Endodermal cell (in vitro differentiated cells): Measurements from ENCODE around the gene CASR. TPM values are rescaled to one million over a fixed set of nuclear protein-coding genes. Genes with fewer than 3 reads are reported as not detected.

Experiments
- DNase-seq: peaks from one replicate; pipeline ENCODE4 v3.0.0-alpha.2; 2017
- H3K27ac ChIP-seq: 2 replicates; pipeline ENCODE4 v1.5.1; 2013; ENCODE audit warnings: mild to moderate bottlenecking, low read depth, low read length, moderate library complexity
- H3K27me3 ChIP-seq: 2 replicates; pipeline ENCODE4 v1.6.1; 2013; ENCODE audit warnings: mild to moderate bottlenecking, low read length, moderate library complexity; ENCODE audit not compliant: insufficient read depth, control insufficient read depth, poor library complexity, severe bottlenecking
- H3K36me3 ChIP-seq: 2 replicates; pipeline ENCODE4 v1.7.0; 2013; ENCODE audit warnings: mild to moderate bottlenecking, low read length, moderate library complexity; ENCODE audit not compliant: control insufficient read depth, insufficient read depth
- H3K4me1 ChIP-seq: one replicate; pipeline ENCODE4 v1.7.0; 2013; ENCODE audit warnings: low read length; ENCODE audit not compliant: control insufficient read depth, insufficient read depth
- H3K4me3 ChIP-seq: 2 replicates; pipeline ENCODE4 v1.5.1; 2013; ENCODE audit warnings: mild to moderate bottlenecking, low read length, moderate library complexity
- H3K9ac ChIP-seq: 2 replicates; pipeline ENCODE4 v1.6.1; 2013; ENCODE audit warnings: mild to moderate bottlenecking, low read length, moderate library complexity; ENCODE audit not compliant: poor library complexity, severe bottlenecking; ENCODE audit errors: extremely low read depth
- H3K9me3 ChIP-seq: 2 replicates; pipeline ENCODE4 v1.6.1; 2013; ENCODE audit warnings: mild to moderate bottlenecking, low read length, moderate library complexity; ENCODE audit not compliant: control insufficient read depth
- H3K27ac Mint-ChIP-seq: 2 replicates; pipeline ENCODE4 v1.8.0; 2020; ENCODE audit warnings: mixed read lengths
- H3K27me3 Mint-ChIP-seq: 2 replicates; pipeline ENCODE4 v1.8.0; 2021; ENCODE audit warnings: mild to moderate bottlenecking, mixed read lengths; ENCODE audit not compliant: insufficient read depth
- H3K36me3 Mint-ChIP-seq: 2 replicates; pipeline ENCODE4 v1.8.0; 2020; ENCODE audit warnings: low read depth, mixed read lengths
- H3K4me1 Mint-ChIP-seq: 2 replicates; pipeline ENCODE4 v1.8.0; 2020; ENCODE audit warnings: mixed read lengths
- H3K4me3 Mint-ChIP-seq: 2 replicates; pipeline ENCODE4 v1.8.0; 2020; ENCODE audit warnings: mild to moderate bottlenecking, moderate library complexity, mixed read lengths
- H3K9me3 Mint-ChIP-seq: 2 replicates; pipeline ENCODE4 v1.8.0; 2020; ENCODE audit warnings: mild to moderate bottlenecking, mixed read lengths
- WGBS, 2 experiments: methylation state at CpG; one replicate each; pipeline versions ENCODE4 v1.1.5 to v1.1.7; 2013; ENCODE audit warnings: missing lambda C conversion rate in 2 of 2, mixed read lengths in 1 of 2; ENCODE audit not compliant: insufficient coverage in 1 of 2, insufficient read length in 1 of 2; 5-methylcytosine and 5-hydroxymethylcytosine counted together
- total RNA-seq, 2 donors: library from RNA; stranded (reverse); fragmentation: NEBNext Ultra II Directional in 1 of 2; extraction: Animal tissue kit (Norgen Biotek cat#: 25700) in 1 of 2; gene quantifications; 2 replicates in 1 of 2; 3 replicates in 1 of 2; pipeline ENCODE4 v1.2.1, GENCODE V29; 2021
- TF ChIP-seq, protein P1 (sequence below): fragments of 200-600 bp; sonication (generic); conservative IDR thresholded peaks from 2 replicates; pipeline ENCODE4 v1.5.0; 2021; ENCODE audit warnings: antibody characterized with exemption, mild to moderate bottlenecking

CASR gene
- total RNA-seq, 2 donors from 2014 or later, result 0.04 TPM; not detected in 1

DNA sequence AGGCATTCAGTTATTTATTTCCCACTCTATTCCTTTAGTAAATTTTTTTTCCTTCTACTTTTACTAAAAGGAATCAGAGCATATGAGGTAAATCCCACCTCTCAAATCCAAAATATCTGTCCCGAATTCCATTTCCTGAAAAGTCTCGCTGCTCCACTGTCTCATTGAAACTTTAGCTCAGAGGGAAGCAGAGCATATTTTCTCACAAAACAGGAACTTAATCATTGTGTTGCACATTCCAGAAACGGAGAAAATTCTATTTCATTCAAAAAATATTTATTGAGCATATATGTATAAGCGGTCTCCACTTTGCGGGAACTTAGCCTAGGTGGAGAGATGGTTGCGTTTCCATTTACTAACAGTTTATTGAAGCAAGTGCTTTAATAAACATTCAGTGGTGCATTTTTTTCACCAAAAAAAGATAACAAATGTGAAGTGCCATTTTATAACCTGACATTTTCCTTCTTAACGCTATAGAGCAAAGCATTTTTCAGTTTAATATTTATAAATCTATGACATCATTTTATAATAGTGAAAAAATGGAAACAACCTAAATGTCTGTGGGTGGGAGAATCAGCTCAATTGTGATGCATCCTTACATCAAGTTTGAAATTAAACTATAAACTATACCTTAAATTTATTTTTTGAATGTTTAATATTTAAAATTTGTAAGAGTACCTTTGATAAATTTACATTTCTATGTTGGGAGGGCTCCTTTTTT lies 74.3 kb downstream of the CASR start:
- H3K4me3 Mint-ChIP-seq, result no peak overlapping the region
- H3K4me1 ChIP-seq, result no peaks in the 10 kb centered on the region
- H3K36me3 ChIP-seq, result no peaks in the 10 kb centered on the region
- H3K9me3 ChIP-seq, result no peaks in the 10 kb centered on the region
- WGBS, 2 experiments, result 94 to 95% methylated on average over 2 to 6 of the region's 7 CpGs
- H3K9me3 Mint-ChIP-seq, result no peaks in the 10 kb centered on the region
- no peaks in the 10 kb centered on the region for H3K27me3 ChIP-seq
- no peak overlapping the region for H3K9ac ChIP-seq
- peaks cover 9% of the 10 kb centered on the region for H3K27me3 Mint-ChIP-seq
- H3K36me3 Mint-ChIP-seq, result no peaks in the 10 kb centered on the region
- TF ChIP-seq, protein P1, sequence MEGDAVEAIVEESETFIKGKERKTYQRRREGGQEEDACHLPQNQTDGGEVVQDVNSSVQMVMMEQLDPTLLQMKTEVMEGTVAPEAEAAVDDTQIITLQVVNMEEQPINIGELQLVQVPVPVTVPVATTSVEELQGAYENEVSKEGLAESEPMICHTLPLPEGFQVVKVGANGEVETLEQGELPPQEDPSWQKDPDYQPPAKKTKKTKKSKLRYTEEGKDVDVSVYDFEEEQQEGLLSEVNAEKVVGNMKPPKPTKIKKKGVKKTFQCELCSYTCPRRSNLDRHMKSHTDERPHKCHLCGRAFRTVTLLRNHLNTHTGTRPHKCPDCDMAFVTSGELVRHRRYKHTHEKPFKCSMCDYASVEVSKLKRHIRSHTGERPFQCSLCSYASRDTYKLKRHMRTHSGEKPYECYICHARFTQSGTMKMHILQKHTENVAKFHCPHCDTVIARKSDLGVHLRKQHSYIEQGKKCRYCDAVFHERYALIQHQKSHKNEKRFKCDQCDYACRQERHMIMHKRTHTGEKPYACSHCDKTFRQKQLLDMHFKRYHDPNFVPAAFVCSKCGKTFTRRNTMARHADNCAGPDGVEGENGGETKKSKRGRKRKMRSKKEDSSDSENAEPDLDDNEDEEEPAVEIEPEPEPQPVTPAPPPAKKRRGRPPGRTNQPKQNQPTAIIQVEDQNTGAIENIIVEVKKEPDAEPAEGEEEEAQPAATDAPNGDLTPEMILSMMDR, result no peak
- no peak overlapping the region for H3K27ac Mint-ChIP-seq
- no peak overlapping the region for H3K4me3 ChIP-seq
- no peak overlapping the region for H3K27ac ChIP-seq
- peaks cover 2% of the 10 kb centered on the region for H3K4me1 Mint-ChIP-seq
- no peak for DNase-seq

DNA sequence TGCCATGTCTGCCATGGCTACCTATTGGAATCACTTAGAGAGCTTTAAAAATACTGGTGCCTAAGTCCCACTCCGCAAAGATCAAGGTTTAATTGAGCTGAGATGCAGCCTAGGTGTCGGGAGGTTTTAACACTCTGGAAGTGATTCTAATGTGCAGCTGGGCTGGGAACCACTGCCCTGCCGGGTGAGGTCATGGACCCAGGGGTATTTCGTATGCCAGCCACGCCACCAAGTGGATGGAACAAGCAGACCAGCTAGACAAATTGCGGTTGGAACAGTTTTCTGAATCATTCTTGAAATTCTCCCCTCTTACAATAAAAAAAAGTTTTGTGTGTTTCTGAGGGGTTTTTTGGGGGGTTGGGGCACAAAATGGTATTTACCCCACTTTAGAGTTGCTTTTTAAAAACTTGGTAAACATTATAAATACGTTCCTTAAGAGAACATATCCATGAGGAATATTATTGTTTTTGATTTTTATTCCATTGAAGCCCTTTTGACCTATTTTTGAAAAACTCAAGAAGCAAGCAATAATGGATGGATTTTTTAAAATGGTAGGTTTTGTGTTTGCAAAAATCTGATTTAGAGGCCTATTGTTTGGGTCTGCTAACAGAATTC lies 75.4 kb downstream of the CASR start:
- no peak overlapping the region for H3K27ac Mint-ChIP-seq
- Histone ChIP-seq H3K4me1 (no peaks in the 10 kb centered on the region), H3K9ac (no peak overlapping the region), H3K4me3 (no peak overlapping the region), H3K36me3 (no peaks in the 10 kb centered on the region), H3K27ac (no peak overlapping the region), H3K9me3 (no peaks in the 10 kb centered on the region), H3K27me3 (no peaks in the 10 kb centered on the region)
- H3K36me3 Mint-ChIP-seq, result no peaks in the 10 kb centered on the region
- H3K27me3 Mint-ChIP-seq, result peaks cover 9% of the 10 kb centered on the region
- peaks cover 2% of the 10 kb centered on the region for H3K4me1 Mint-ChIP-seq
- no peak overlapping the region for H3K4me3 Mint-ChIP-seq
- TF ChIP-seq, protein P1, result peak; percentile 86
- no peaks in the 10 kb centered on the region for H3K9me3 Mint-ChIP-seq
- DNase-seq, result peak; percentile 86
- 13 to 40% methylated on average over 2 to 7 of the region's 7 CpGs for WGBS, 2 experiments

DNA sequence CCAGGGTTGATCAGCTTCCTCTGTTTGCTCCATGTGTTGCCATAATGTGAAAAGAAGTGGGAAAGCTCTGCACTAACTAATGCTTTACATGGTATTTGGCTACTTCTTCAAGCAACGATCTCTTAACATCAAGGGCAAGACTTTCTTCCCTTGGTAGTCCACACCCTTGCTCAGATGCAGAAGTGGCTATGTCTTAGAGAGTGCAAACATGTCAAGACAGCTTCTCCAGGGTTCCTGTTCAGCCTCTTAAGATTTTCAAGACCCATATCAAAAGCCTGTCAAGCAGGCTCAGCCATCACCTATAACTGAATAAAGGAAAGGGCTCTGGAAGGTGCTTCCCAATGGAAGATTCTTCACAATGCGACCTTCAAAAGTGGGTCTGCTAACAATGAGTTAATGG lies 76.7 kb downstream of the CASR start:
- no peak overlapping the region for H3K4me3 Mint-ChIP-seq
- Histone ChIP-seq H3K9ac (no peak overlapping the region), H3K4me3 (no peak overlapping the region), H3K36me3 (no peaks in the 10 kb centered on the region), H3K27me3 (no peaks in the 10 kb centered on the region), H3K27ac (no peak overlapping the region), H3K4me1 (no peaks in the 10 kb centered on the region), H3K9me3 (no peaks in the 10 kb centered on the region)
- peaks cover 9% of the 10 kb centered on the region for H3K27me3 Mint-ChIP-seq
- no peak for DNase-seq
- no peaks in the 10 kb centered on the region for H3K9me3 Mint-ChIP-seq
- WGBS, 2 experiments, result 83 to 99% methylated on average over 2 of the region's 2 CpGs
- H3K36me3 Mint-ChIP-seq, result no peaks in the 10 kb centered on the region
- TF ChIP-seq, protein P1, result no peak
- no peak overlapping the region for H3K27ac Mint-ChIP-seq
- peaks cover 2% of the 10 kb centered on the region for H3K4me1 Mint-ChIP-seq
